ENCODE data around the gene RFTN1. TPM values are rescaled to one million over a fixed set of nuclear protein-coding genes. Genes with fewer than 3 reads are reported as not detected.

The RFTN1 gene
- total and polyA plus RNA-seq, 9 of the 15 experiments (the other 6 are each of a cell fraction or from before 2014, with no cell fraction given), result 0.08 to 0.51 (median 0.11) TPM; not detected in 6

- no peak overlapping the region for H3K27ac ChIP-seq (ENCODE audit: extremely low read depth, low read depth, low read length)
- ChIA-PET CTCF (ENCODE audit: low intra/inter-chr PET ratio) (no interaction called here), POLR2A (interaction anchor here (1.0 kb wide), 1 partner anchor 10 kb away, joined by 3 read pairs; no protein-coding TSS in a partner anchor)
- H3K36me3 ChIP-seq (ENCODE audit: control insufficient read depth, insufficient read depth, low read length), result no peaks in the 10 kb centered on the region
- no peak for DNase-seq (ENCODE audit: extremely low read depth in 1 of 4, low spot score in 3 of 4)
- H2AFZ ChIP-seq (ENCODE audit: low read depth, low read length), result no peak overlapping the region
- TF ChIP-seq BCOR (IDR thresholded peaks at IDR 0.05) (no peak), ZNF277 (CRISPR knock-in tag; IDR thresholded peaks at IDR 0.05; ENCODE audit: borderline replicate concordance) (no peak), ELF1 (tag; IDR thresholded peaks at IDR 0.05) (no peak), POLR2A (conservative IDR thresholded peaks at IDR 0.05) (no peak), MAFG (tag; conservative IDR thresholded peaks at IDR 0.05) (no peak), ZSCAN29 (IDR thresholded peaks at IDR 0.05) (no peak), TCF7L2 (IDR thresholded peaks at IDR 0.05; ENCODE audit: low read depth, low read length) (no peak), ETS2 (tag; IDR thresholded peaks at IDR 0.05; ENCODE audit: borderline replicate concordance, poor library complexity, severe bottlenecking) (no peak), DIDO1 (tag; IDR thresholded peaks at IDR 0.05; ENCODE audit: low read depth) (no peak), E2F5 (CRISPR knock-in tag; IDR thresholded peaks at IDR 0.05) (no peak)
- TF ChIP-seq, protein P1, sequence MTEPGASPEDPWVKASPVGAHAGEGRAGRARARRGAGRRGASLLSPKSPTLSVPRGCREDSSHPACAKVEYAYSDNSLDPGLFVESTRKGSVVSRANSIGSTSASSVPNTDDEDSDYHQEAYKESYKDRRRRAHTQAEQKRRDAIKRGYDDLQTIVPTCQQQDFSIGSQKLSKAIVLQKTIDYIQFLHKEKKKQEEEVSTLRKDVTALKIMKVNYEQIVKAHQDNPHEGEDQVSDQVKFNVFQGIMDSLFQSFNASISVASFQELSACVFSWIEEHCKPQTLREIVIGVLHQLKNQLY (CRISPR knock-in tag; conservative IDR thresholded peaks at IDR 0.05), result no peak
- TF ChIP-seq, protein P2, sequence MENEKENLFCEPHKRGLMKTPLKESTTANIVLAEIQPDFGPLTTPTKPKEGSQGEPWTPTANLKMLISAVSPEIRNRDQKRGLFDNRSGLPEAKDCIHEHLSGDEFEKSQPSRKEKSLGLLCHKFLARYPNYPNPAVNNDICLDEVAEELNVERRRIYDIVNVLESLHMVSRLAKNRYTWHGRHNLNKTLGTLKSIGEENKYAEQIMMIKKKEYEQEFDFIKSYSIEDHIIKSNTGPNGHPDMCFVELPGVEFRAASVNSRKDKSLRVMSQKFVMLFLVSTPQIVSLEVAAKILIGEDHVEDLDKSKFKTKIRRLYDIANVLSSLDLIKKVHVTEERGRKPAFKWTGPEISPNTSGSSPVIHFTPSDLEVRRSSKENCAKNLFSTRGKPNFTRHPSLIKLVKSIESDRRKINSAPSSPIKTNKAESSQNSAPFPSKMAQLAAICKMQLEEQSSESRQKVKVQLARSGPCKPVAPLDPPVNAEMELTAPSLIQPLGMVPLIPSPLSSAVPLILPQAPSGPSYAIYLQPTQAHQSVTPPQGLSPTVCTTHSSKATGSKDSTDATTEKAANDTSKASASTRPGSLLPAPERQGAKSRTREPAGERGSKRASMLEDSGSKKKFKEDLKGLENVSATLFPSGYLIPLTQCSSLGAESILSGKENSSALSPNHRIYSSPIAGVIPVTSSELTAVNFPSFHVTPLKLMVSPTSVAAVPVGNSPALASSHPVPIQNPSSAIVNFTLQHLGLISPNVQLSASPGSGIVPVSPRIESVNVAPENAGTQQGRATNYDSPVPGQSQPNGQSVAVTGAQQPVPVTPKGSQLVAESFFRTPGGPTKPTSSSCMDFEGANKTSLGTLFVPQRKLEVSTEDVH (IDR thresholded peaks at IDR 0.05; ENCODE audit: low read depth, partially characterized antibody), result no peak
- TF ChIP-seq, protein P3, sequence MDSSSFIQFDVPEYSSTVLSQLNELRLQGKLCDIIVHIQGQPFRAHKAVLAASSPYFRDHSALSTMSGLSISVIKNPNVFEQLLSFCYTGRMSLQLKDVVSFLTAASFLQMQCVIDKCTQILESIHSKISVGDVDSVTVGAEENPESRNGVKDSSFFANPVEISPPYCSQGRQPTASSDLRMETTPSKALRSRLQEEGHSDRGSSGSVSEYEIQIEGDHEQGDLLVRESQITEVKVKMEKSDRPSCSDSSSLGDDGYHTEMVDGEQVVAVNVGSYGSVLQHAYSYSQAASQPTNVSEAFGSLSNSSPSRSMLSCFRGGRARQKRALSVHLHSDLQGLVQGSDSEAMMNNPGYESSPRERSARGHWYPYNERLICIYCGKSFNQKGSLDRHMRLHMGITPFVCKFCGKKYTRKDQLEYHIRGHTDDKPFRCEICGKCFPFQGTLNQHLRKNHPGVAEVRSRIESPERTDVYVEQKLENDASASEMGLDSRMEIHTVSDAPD (CRISPR knock-in tag; IDR thresholded peaks at IDR 0.05), result no peak
- H3K4me1 ChIP-seq (replicated peaks in 1 of 2; ENCODE audit: control insufficient read depth in 2 of 2, insufficient read depth in 2 of 2, low read length in 2 of 2), result no peaks in the 10 kb centered on the region
- H3K27me3 ChIP-seq (ENCODE audit: control insufficient read depth in 2 of 2, insufficient read depth in 2 of 2, low read length in 2 of 2), result peaks cover 19 to 27% of the 10 kb centered on the region in 2 experiments
- no peak overlapping the region for H3K9ac ChIP-seq (ENCODE audit: insufficient read depth in 1 of 2, low read depth in 2 of 2, low read length in 2 of 2)
- BruUV-seq (replicated peaks), result no TSS peak
- in situ Hi-C loops (cut with MboI), result no loop called here
- H3K9me3 ChIP-seq (replicated peaks; ENCODE audit: control insufficient read depth, insufficient read depth, low read depth, low read length), result no peaks in the 10 kb centered on the region
- H4K20me1 ChIP-seq (replicated peaks; ENCODE audit: control insufficient read depth, insufficient read depth, low read length), result no peaks in the 10 kb centered on the region
- no peak overlapping the region for H3K4me3 ChIP-seq
- no peaks in the 10 kb centered on the region for H3K9me1 ChIP-seq (ENCODE audit: control insufficient read depth, insufficient read depth, low read length)
- no peak for FAIRE-seq
- intact Hi-C loops (cut with micrococcal nuclease), result no loop called here
- no peak for ATAC-seq
- no peak overlapping the region for H3K4me2 ChIP-seq (ENCODE audit: insufficient read depth, low read length)
- no peaks in the 10 kb centered on the region for H3K79me2 ChIP-seq (ENCODE audit: control insufficient read depth, insufficient read depth, low read length)
- WGBS (ENCODE audit: insufficient coverage, low coverage, missing lambda C conversion rate), result under 1% methylated on average over 5 of the region's 5 CpGs
Observed at GRCh38 chr3:16423947-16424673, 89.4 kb downstream of the RFTN1 start.
